OCI-LY1 (cell line): ENCODE measurements around the gene TNFAIP3.

Source experiments
- EZH2 ChIP-seq: fragments of 200-600 bp; sonication (generic), shearing (Covaris generic); IDR thresholded peaks from 2 replicates; pipeline ENCODE4 v1.8.0; 2017; ENCODE audit warnings: borderline replicate concordance, mixed run types, mild to moderate bottlenecking, antibody characterized with exemption, low read length, moderate library complexity, mixed read lengths
- TF ChIP-seq, protein P1 (sequence below): fragments of 200-600 bp; sonication (generic), shearing (Covaris generic); IDR thresholded peaks from 2 replicates; pipeline ENCODE4 v1.5.1; 2017; ENCODE audit warnings: mild to moderate bottlenecking, antibody characterized with exemption, low read length, moderate library complexity, mixed read lengths

DNA sequence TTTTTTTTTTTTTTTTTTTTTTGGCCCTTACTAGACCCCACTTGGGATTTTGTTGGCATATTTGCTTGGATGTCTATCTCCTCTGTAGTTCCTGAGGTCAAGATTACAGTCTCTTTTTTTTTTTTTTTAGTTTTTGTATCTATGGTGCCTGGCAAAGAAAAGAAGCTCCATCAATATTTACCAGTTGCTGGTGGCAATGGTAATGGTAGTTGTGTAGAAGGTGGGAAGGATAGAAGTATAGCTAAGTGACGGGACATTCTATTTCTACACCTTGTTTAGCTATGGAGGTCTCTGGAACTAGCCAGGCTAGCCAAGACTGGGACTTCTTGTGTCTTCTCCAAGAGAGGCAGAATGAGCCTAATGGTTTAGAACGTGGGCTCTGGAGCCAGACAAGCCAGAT, 42.2 kb upstream of the TNFAIP3 start:
- TF ChIP-seq, protein P1, sequence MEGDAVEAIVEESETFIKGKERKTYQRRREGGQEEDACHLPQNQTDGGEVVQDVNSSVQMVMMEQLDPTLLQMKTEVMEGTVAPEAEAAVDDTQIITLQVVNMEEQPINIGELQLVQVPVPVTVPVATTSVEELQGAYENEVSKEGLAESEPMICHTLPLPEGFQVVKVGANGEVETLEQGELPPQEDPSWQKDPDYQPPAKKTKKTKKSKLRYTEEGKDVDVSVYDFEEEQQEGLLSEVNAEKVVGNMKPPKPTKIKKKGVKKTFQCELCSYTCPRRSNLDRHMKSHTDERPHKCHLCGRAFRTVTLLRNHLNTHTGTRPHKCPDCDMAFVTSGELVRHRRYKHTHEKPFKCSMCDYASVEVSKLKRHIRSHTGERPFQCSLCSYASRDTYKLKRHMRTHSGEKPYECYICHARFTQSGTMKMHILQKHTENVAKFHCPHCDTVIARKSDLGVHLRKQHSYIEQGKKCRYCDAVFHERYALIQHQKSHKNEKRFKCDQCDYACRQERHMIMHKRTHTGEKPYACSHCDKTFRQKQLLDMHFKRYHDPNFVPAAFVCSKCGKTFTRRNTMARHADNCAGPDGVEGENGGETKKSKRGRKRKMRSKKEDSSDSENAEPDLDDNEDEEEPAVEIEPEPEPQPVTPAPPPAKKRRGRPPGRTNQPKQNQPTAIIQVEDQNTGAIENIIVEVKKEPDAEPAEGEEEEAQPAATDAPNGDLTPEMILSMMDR, result no peak
- no peak for TF ChIP-seq EZH2
